WTC11 (cell line): ENCODE data around the gene NCF4. TPM values are rescaled to one million over a fixed set of nuclear protein-coding genes. Genes with fewer than 3 reads are reported as not detected.

ENCODE experiments used
- ATAC-seq: fragments of 200-7000 bp; cut with Tn5 transposase; 2 replicates; pipeline ENCODE4 v1.10.0; 2021; ENCODE audit warnings: mild to moderate bottlenecking, moderate library complexity
- CTCF ChIA-PET: fragments of 300-600 bp; sonication (Branson Sonifier 250); formaldehyde crosslinking; loops from one replicate; lab custom pipeline; 2021; ENCODE audit warnings: antibody characterized with exemption; lab: Charles Lee
- POLR2A ChIA-PET: fragments of 350-600 bp; sonication (Branson Sonifier 250); formaldehyde crosslinking; loops from one replicate; lab custom pipeline; 2021; ENCODE audit warnings: antibody characterized with exemption; lab: Charles Lee
- DNase-seq: peaks from one replicate; pipeline ENCODE4 v3.0.0; 2021; ENCODE audit warnings: low spot score
- H3K27ac Mint-ChIP-seq: 2 replicates; pipeline ENCODE4 v1.8.0; 2021; ENCODE audit warnings: mixed read lengths
- H3K27me3 Mint-ChIP-seq: 2 replicates; pipeline ENCODE4 v1.8.0; 2021; ENCODE audit warnings: low read depth, mild to moderate bottlenecking, moderate library complexity, mixed read lengths
- H3K36me3 Mint-ChIP-seq: 2 replicates; pipeline ENCODE4 v1.8.0; 2021; ENCODE audit warnings: mixed read lengths
- H3K4me1 Mint-ChIP-seq: 2 replicates; pipeline ENCODE4 v1.8.0; 2022; ENCODE audit warnings: mixed read lengths
- H3K4me3 Mint-ChIP-seq: 2 replicates; pipeline ENCODE4 v1.8.0; 2021; ENCODE audit warnings: mild to moderate bottlenecking, moderate library complexity, mixed read lengths
- H3K9me3 Mint-ChIP-seq: 2 replicates; pipeline ENCODE4 v1.8.0; 2021; ENCODE audit warnings: mixed read lengths
- CBFB ChIP-seq: sonication (generic); formaldehyde crosslinking; IDR thresholded peaks from 2 replicates; pipeline ENCODE4 v1.8.1; 2022; ENCODE audit warnings: mild to moderate bottlenecking, low read depth, missing genetic modification reagents
- CREB1 ChIP-seq: sonication (generic); formaldehyde crosslinking; IDR thresholded peaks from 2 replicates; pipeline ENCODE4 v1.8.0; 2023; ENCODE audit warnings: mild to moderate bottlenecking, missing genetic modification reagents
- CTCF ChIP-seq: fragments of 200-600 bp; IDR thresholded peaks from 2 replicates; pipeline ENCODE4 v1.8.0; 2022; ENCODE audit warnings: antibody characterized with exemption
- ETV6 ChIP-seq: sonication (generic); formaldehyde crosslinking; IDR thresholded peaks from 2 replicates; pipeline ENCODE4 v1.8.1; 2022; ENCODE audit warnings: mild to moderate bottlenecking, missing genetic modification reagents
- FOXK1 ChIP-seq: sonication (generic); formaldehyde crosslinking; IDR thresholded peaks from 2 replicates; pipeline ENCODE4 v1.8.0; 2022; ENCODE audit warnings: mild to moderate bottlenecking, moderate library complexity, missing genetic modification reagents
- FOXP1 ChIP-seq: sonication (generic); formaldehyde crosslinking; IDR thresholded peaks from 2 replicates; pipeline ENCODE4 v1.8.0; 2022; ENCODE audit warnings: missing genetic modification reagents, mild to moderate bottlenecking, moderate library complexity, borderline replicate concordance
- HMGXB4 ChIP-seq: sonication (generic); formaldehyde crosslinking; IDR thresholded peaks from 2 replicates; pipeline ENCODE4 v1.8.1; 2023; ENCODE audit warnings: mild to moderate bottlenecking, moderate library complexity, missing genetic modification reagents
- IRF1 ChIP-seq: sonication (generic); formaldehyde crosslinking; IDR thresholded peaks from 2 replicates; pipeline ENCODE4 v1.8.0; 2023; ENCODE audit warnings: missing genetic modification reagents
- MXD4 ChIP-seq: fragments of 250-450 bp; sonication (Bioruptor Pico); IDR thresholded peaks from 2 replicates; pipeline ENCODE4 v1.8.0; 2021; ENCODE audit warnings: mild to moderate bottlenecking, moderate library complexity, borderline replicate concordance
- MYBL2 ChIP-seq: sonication (generic); formaldehyde crosslinking; IDR thresholded peaks from 2 replicates; pipeline ENCODE4 v1.8.1; 2023; ENCODE audit warnings: mild to moderate bottlenecking, moderate library complexity, missing genetic modification reagents
- SP1 ChIP-seq: sonication (generic); formaldehyde crosslinking; conservative IDR thresholded peaks from 2 replicates; pipeline ENCODE4 v1.8.1; 2022; ENCODE audit warnings: missing genetic modification reagents
- TEAD1 ChIP-seq: sonication (generic); formaldehyde crosslinking; IDR thresholded peaks from 2 replicates; pipeline ENCODE4 v1.8.0; 2022; ENCODE audit warnings: mild to moderate bottlenecking, missing genetic modification reagents
- TEAD4 ChIP-seq: sonication (generic); formaldehyde crosslinking; IDR thresholded peaks from 2 replicates; pipeline ENCODE4 v1.8.0; 2022; ENCODE audit warnings: mild to moderate bottlenecking, missing genetic modification reagents
- ZNF121 ChIP-seq: sonication (generic); formaldehyde crosslinking; IDR thresholded peaks from 2 replicates; pipeline ENCODE4 v1.8.0; 2023; ENCODE audit warnings: missing genetic modification reagents
- ZNF232 ChIP-seq: sonication (generic); formaldehyde crosslinking; IDR thresholded peaks from 2 replicates; pipeline ENCODE4 v1.8.0; 2022; ENCODE audit warnings: mild to moderate bottlenecking, missing genetic modification reagents
- ZNF425 ChIP-seq: fragments of 250-450 bp; sonication (Bioruptor Pico); conservative IDR thresholded peaks from 2 replicates; pipeline ENCODE4 v1.9.0; 2021; ENCODE audit warnings: mild to moderate bottlenecking
- total RNA-seq: library from RNA; stranded (reverse); gene quantifications from 3 replicates; pipeline ENCODE4 v1.2.3, GENCODE V29; 2021

Gene NCF4
- total RNA-seq, 1 experiment from 2014 or later = not detected

GRCh38 chr22:36855478-36855877 is 5.3 kb upstream of the NCF4 start:
- no peak for TF ChIP-seq ZNF121 (CRISPR knock-in tag)
- no peak for TF ChIP-seq ZNF425 (CRISPR knock-in tag)
- TF ChIP-seq ZNF232 (CRISPR knock-in tag) = no peak
- no peak for TF ChIP-seq CBFB (CRISPR knock-in tag)
- TF ChIP-seq TEAD1 (CRISPR knock-in tag) = no peak
- no peak for TF ChIP-seq MXD4 (CRISPR knock-in tag)
- Mint-ChIP-seq H3K4me1 (peaks cover 11% of the 10 kb centered on the region), H3K27me3 (peaks cover 29% of the 10 kb centered on the region), H3K9me3 (peaks cover 10% of the 10 kb centered on the region), H3K36me3 (no peaks in the 10 kb centered on the region), H3K4me3 (no peak overlapping the region), H3K27ac (no peak overlapping the region)
- DNase-seq = no peak
- POLR2A ChIA-PET = no interaction called here
- CTCF ChIA-PET = interaction anchor here (0.7 to 2.3 kb wide), 30 partner anchors 8 to 343 kb away, joined by 3 to 66 read pairs (median 8); partner anchors contain the start of genes CSF2RB, IFT27 and TST
- no peak for ATAC-seq

- CTCF ChIA-PET = interaction anchor here (0.5 to 2.3 kb wide), 102 partner anchors 9 to 616 kb away, joined by 3 to 66 read pairs (median 5); partner anchors contain the start of genes CSF2RB, EIF3D, FOXRED2 and IFT27
- TF ChIP-seq FOXK1 (CRISPR knock-in tag) = 0 out of 2 replicates have a peak, but pooled peaks have one; percentile 57
- TF ChIP-seq SP1 (CRISPR knock-in tag) = peak; percentile 77
- TF ChIP-seq TEAD1 (CRISPR knock-in tag) = peak; percentile 76
- peak; percentile 19; the same call in 1 of the 2 replicates for TF ChIP-seq CREB1 (CRISPR knock-in tag)
- TF ChIP-seq FOXP1 (CRISPR knock-in tag) = peak; percentile 67; the same call in 1 of the 2 replicates
- no peak for TF ChIP-seq TEAD4
- TF ChIP-seq ETV6 (CRISPR knock-in tag) = peak; percentile 40; the same call in 1 of the 2 replicates
- TF ChIP-seq MYBL2 (CRISPR knock-in tag) = peak; percentile 33; the same call in 1 of the 2 replicates
- TF ChIP-seq CTCF = peak; percentile 100
- TF ChIP-seq HMGXB4 (CRISPR knock-in tag) = peak; percentile 87
- TF ChIP-seq IRF1 (CRISPR knock-in tag) = no peak
- POLR2A ChIA-PET = interaction anchor here (1.0 kb wide), 1 partner anchor 121 kb away, joined by 4 read pairs; no protein-coding TSS in a partner anchor
- Mint-ChIP-seq H3K4me1 (peaks cover 9% of the 10 kb centered on the region), H3K4me3 (peak overlapping the region; percentile 37), H3K27me3 (peaks cover 29% of the 10 kb centered on the region), H3K27ac (peak overlapping the region; percentile 20; the same call in 1 of the 2 replicates), H3K9me3 (peaks cover 10% of the 10 kb centered on the region), H3K36me3 (no peaks in the 10 kb centered on the region)
- ATAC-seq = peak; percentile 97
- peak; percentile 94 for DNase-seq
These were observed 4.5 kb upstream of the NCF4 start for GRCh38 chr22:36856121-36856791.
